Stimulated activated memory B cell treated with anti-CD40 and anti-IgM and Interleukin-4, amounts not matched to agents 10 μg/mL and 1 μg/mL and 100 μg/mL, for 72 hours (primary cell): ENCODE data around the gene CD2AP.
A peak's percentile ranks its signal among the peaks of the same experiment; 100 is the strongest.
"Not testable (repeated sequence)": the region's sequence is repeated elsewhere in the genome, so short reads cannot be mapped to it uniquely, and the experiment has no call there.

Experiments used
- ATAC-seq: fragments of 150-1000 bp; cut with Tn5 transposase; 2 replicates; pipeline ENCODE4 v1.10.0; 2021
- H3K27ac Mint-ChIP-seq: one replicate; pipeline ENCODE4 v1.8.0; 2022; ENCODE audit warnings: mild to moderate bottlenecking, mixed read lengths
- H3K27me3 Mint-ChIP-seq: one replicate; pipeline ENCODE4 v1.8.0; 2022; ENCODE audit warnings: mixed read lengths
- H3K36me3 Mint-ChIP-seq: one replicate; pipeline ENCODE4 v1.8.0; 2022; ENCODE audit warnings: mixed read lengths
- H3K4me1 Mint-ChIP-seq: one replicate; pipeline ENCODE4 v1.8.0; 2022; ENCODE audit warnings: mixed read lengths
- H3K4me3 Mint-ChIP-seq: one replicate; pipeline ENCODE4 v1.8.0; 2022; ENCODE audit warnings: mild to moderate bottlenecking, moderate library complexity, mixed read lengths
- H3K9me3 Mint-ChIP-seq: one replicate; pipeline ENCODE4 v1.8.0; 2022; ENCODE audit warnings: mixed read lengths

Gene CD2AP

GRCh38 chr6:47603995-47604394 lies 126.4 kb downstream of the CD2AP start:
- Mint-ChIP-seq H3K4me3 (no peak overlapping the region), H3K27me3 (no peaks in the 10 kb centered on the region), H3K9me3 (no peaks in the 10 kb centered on the region), H3K4me1 (no peaks in the 10 kb centered on the region), H3K36me3 (peaks cover 22% of the 10 kb centered on the region), H3K27ac (no peak overlapping the region)
- no peak for ATAC-seq

DNA sequence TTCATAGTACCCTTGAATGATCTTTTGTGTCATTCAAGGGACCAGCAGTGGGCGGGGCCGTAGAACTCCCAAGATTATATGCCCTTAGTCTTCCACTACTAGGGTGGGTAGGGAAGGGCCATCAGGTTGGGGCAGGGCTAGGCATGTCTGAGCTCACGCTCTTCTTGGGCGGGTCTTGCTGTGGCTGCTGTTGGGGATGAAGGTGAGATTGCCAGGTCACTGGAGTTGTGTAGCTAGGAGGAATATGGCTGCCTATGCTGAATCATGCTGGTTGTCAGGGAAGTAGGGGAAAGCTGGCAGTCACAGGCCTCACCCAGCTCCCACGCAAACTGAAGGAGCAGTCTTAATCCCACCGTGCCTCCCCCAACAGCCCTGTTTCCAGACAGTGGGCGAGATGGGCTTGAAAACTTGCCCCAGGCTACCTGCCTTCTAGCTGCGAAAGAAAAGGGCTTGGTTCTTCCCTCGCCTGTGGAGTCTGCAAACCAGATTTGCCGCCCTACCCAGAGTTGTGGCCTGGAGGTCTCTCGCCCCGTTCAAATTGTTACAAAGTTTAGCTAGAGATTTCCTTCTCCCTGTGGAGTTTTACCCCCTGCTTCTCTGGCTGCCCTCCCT lies 144.4 kb downstream of the CD2AP start:
- H3K36me3 Mint-ChIP-seq, result peaks cover 61% of the 10 kb centered on the region
- H3K4me3 Mint-ChIP-seq, result no peak overlapping the region
- H3K9me3 Mint-ChIP-seq, result peaks cover 2% of the 10 kb centered on the region
- H3K4me1 Mint-ChIP-seq, result no peaks in the 10 kb centered on the region
- ATAC-seq, result no peak
- H3K27me3 Mint-ChIP-seq, result no peaks in the 10 kb centered on the region
- H3K27ac Mint-ChIP-seq, result no peak overlapping the region

DNA sequence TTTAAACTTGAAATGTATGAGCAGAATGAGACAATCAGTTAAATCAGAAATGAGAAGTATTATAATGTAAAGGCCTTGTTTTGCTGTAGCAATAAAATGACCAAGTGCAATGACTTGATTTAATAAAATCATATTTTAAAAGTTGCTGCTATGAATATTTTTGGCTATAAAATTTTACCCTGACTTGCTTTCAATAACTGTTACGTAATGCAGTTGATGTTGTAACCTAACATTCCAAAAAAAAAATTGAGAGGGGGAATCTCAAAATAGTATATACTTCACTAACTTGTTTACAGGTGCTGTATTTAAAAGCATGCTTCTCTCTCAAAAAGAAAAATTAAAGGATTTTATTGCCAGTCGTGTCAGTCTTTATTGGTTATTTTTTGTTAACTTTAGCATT lies 149.2 kb downstream of the CD2AP start:
- Mint-ChIP-seq H3K27ac (no peak overlapping the region), H3K4me1 (peaks cover 7% of the 10 kb centered on the region), H3K9me3 (no peaks in the 10 kb centered on the region), H3K36me3 (peaks cover 20% of the 10 kb centered on the region), H3K4me3 (no peak overlapping the region), H3K27me3 (no peaks in the 10 kb centered on the region)
- no peak for ATAC-seq

DNA sequence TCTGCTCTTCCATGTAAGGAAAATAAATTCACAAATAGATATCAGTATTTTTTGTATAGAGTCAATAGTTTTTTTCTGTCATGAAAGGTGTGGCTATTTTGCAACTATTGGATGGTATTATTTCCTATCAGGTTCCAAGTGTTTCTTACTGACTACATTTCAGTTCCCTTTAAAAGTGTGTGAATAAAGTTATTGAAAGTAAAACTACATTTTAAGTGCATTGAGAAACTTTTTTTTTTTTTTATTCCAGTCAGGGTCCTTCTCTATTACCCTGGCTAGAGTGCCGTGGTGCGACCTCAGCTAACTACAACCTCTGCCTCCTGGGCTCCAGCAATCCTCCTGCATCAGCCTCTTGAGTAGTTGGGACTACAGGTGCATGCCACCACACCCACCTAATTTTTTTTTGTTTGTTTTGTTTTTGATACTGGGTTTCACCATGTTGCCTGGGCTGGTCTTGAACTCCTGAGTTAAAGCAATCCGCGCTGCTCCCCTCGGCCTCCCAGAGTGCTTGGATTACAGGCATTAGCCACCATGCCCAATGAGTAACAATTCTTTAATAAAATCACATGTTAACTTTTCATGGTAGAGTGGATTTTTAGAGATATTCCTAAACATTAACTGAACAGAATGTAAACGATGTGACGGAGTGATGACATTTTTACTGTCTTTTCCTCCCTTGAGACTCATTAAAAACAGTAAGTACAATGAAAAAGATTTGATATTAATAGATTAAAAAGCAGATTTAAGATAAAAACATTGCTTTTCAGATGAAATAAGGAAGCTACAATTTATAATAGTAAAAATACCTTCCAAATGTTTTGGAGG lies 151.1 kb downstream of the CD2AP start:
- peaks cover 10% of the 10 kb centered on the region for H3K4me1 Mint-ChIP-seq
- H3K36me3 Mint-ChIP-seq, result peaks cover 6% of the 10 kb centered on the region
- ATAC-seq, result no peak
- H3K27me3 Mint-ChIP-seq, result no peaks in the 10 kb centered on the region
- H3K9me3 Mint-ChIP-seq, result no peaks in the 10 kb centered on the region
- H3K4me3 Mint-ChIP-seq, result no peak overlapping the region
- no peak overlapping the region for H3K27ac Mint-ChIP-seq

GRCh38 chr6:47629954-47630353 lies 152.4 kb downstream of the CD2AP start:
- Mint-ChIP-seq H3K27me3 (no peaks in the 10 kb centered on the region), H3K27ac (no peak overlapping the region), H3K4me1 (peaks cover 10% of the 10 kb centered on the region), H3K4me3 (no peak overlapping the region), H3K9me3 (no peaks in the 10 kb centered on the region), H3K36me3 (no peaks in the 10 kb centered on the region)
- ATAC-seq, result no peak

DNA sequence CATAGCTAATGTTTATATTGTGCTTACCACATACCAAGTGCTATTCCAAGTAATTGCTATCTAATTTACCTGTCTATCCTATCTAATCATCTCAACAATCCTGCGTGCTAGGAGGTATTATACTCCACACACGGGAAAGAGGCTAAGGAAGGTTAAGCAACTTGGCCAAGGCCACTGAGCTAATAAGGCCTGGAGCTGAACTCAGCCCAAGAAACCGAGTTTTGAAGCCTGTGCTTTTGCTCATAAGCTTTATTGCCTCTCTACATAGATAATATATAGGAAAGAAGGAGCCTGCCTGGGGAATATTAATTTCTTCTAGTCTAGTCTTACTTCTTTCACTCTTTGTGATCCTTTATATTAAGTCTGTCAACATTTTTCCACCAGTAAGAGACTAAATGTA lies 153.0 kb downstream of the CD2AP start:
- Mint-ChIP-seq H3K4me3 (no peak overlapping the region), H3K36me3 (no peaks in the 10 kb centered on the region), H3K4me1 (peaks cover 10% of the 10 kb centered on the region), H3K27ac (no peak overlapping the region), H3K9me3 (no peaks in the 10 kb centered on the region), H3K27me3 (no peaks in the 10 kb centered on the region)
- no peak for ATAC-seq

- Mint-ChIP-seq H3K27ac (peak overlapping the region; percentile 19), H3K4me3 (no peak overlapping the region)
Measured at GRCh38 chr6:47631269-47631772, 153.7 kb downstream of the CD2AP start.

DNA sequence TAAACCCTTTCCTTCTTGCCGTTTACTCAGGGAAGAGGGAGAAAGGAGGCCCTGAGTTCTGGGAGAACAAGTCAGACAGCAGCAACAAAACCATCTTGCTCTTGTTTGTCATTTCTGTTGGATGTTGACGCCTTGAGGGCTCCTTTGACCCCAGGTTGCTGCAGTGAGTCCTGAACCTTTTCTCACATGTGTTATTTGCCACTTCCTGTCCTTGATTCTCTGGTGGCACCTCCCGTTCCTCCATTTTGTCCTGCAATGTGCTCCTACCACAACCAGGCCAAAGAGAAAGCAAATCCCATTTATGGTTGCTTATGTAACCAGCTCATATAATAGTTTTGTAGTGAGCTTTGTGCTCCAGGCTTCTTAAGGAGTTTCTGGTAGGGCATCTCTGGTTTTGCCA lies 154.2 kb downstream of the CD2AP start:
- no peak overlapping the region for H3K4me3 Mint-ChIP-seq
- H3K9me3 Mint-ChIP-seq, result no peaks in the 10 kb centered on the region
- H3K4me1 Mint-ChIP-seq, result peaks cover 10% of the 10 kb centered on the region
- peak overlapping the region; percentile 19 for H3K27ac Mint-ChIP-seq
- ATAC-seq, result no peak
- no peaks in the 10 kb centered on the region for H3K27me3 Mint-ChIP-seq
- no peaks in the 10 kb centered on the region for H3K36me3 Mint-ChIP-seq

More at GRCh38 chr6:47631269-47631772, 153.7 kb downstream of the CD2AP start:
- no peak for ATAC-seq
- Mint-ChIP-seq H3K27me3 (no peaks in the 10 kb centered on the region), H3K9me3 (no peaks in the 10 kb centered on the region), H3K36me3 (no peaks in the 10 kb centered on the region), H3K4me1 (peaks cover 10% of the 10 kb centered on the region)

GRCh38 chr6:47633141-47633540 lies 155.6 kb downstream of the CD2AP start:
- Mint-ChIP-seq H3K4me3 (no peak overlapping the region), H3K27ac (no peak overlapping the region), H3K27me3 (peaks cover 3% of the 10 kb centered on the region), H3K36me3 (no peaks in the 10 kb centered on the region), H3K4me1 (peaks cover 10% of the 10 kb centered on the region), H3K9me3 (peaks cover 2% of the 10 kb centered on the region)
- no peak for ATAC-seq

DNA sequence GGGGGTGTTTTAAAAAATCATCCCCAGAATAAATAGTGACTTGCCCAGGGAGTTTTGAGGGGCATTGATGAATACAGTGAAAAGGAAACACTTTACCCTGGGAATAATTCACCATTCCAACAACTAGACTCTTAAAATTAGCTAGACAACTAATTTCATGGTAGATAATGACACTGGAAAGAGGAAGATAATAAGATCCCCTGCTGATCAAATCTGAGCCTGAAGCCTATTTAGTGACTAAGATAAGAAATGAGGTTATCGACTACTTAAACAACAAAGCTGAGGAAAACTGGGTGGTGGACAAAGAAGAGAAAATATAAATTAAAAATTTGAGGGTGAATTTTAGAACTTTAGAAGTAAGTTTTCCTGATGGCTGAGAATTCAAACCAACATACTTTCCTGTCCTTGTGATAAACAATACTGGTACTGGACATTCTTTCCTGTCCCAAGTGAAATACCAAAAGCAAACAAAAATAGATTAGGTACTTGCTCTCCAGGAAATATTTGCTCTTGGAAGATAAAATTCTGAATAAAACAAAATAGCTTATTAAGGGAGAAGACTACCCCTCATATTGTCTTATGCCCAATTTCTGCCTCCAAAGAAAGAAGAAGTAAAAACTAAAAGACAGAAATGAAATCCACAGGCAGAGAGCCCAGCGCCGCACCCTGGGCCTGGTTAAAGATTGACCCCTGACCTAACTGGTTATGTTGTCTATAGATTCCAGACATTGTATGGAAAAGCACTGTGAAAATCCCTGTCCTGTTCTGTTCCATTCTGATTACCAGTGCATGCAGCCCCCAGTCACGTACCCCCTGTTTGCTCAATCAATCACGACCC lies 156.8 kb downstream of the CD2AP start:
- Mint-ChIP-seq H3K4me3 (no peak overlapping the region), H3K27me3 (peaks cover 14% of the 10 kb centered on the region), H3K27ac (no peak overlapping the region), H3K4me1 (peaks cover 10% of the 10 kb centered on the region), H3K36me3 (no peaks in the 10 kb centered on the region), H3K9me3 (peaks cover 2% of the 10 kb centered on the region)
- ATAC-seq, result no peak

GRCh38 chr6:47646689-47647088 lies 169.1 kb downstream of the CD2AP start:
- H3K4me1 Mint-ChIP-seq, result peaks cover 5% of the 10 kb centered on the region
- no peak overlapping the region for H3K4me3 Mint-ChIP-seq
- H3K27me3 Mint-ChIP-seq, result peaks cover 9% of the 10 kb centered on the region

DNA sequence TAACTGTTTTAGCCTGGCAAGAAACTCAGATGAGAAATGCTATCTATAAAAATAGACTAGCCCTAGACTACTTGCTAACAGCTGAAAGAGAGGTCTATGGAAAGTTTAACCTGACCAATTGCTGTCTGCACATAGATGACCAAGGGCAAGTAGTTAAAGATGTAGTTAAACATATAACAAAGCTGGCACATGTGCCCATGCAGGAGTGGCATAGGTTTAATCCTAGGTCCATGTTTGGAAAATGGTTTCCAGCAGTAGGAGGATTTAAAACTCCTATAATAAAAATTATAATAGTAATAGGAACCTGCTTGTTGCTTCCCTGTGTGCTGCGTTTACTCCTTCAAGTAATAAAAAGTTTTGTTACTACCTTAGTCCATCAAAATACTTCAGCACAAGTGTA lies 169.6 kb downstream of the CD2AP start:
- H3K9me3 Mint-ChIP-seq, result no peaks in the 10 kb centered on the region
- H3K36me3 Mint-ChIP-seq, result no peaks in the 10 kb centered on the region
- H3K4me3 Mint-ChIP-seq, result no peak overlapping the region
- H3K4me1 Mint-ChIP-seq, result peaks cover 5% of the 10 kb centered on the region
- peaks cover 4% of the 10 kb centered on the region for H3K27me3 Mint-ChIP-seq
- no peak overlapping the region for H3K27ac Mint-ChIP-seq
- ATAC-seq, result no peak

More at GRCh38 chr6:47646689-47647088, 169.1 kb downstream of the CD2AP start:
- H3K27ac Mint-ChIP-seq, result no peak overlapping the region
- peaks cover under 1% of the 10 kb centered on the region for H3K9me3 Mint-ChIP-seq
- peaks cover 2% of the 10 kb centered on the region for H3K36me3 Mint-ChIP-seq
- ATAC-seq, result no peak

DNA sequence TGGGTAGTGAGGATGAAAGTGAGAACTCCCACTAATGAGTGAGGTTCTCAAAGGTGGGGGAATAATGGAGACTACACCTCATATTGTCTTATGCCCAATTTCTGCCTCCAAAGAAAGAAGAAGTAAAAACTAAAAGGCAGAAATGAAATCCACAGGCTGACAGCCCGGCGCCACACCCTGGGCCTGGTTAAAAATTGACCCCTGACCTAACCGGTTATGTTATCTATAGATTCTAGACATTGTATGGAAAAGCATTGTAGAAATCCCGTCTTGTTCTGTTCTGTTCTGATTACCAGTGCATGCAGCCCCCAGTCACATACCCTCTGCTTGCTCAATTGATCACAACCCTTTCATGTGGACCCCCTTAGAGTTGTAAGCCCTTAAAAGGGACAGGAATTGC lies 170.0 kb downstream of the CD2AP start:
- H3K27ac Mint-ChIP-seq, result not testable (repeated sequence)

GRCh38 chr6:47648031-47648430 lies 170.4 kb downstream of the CD2AP start:
- no peak for ATAC-seq
- Mint-ChIP-seq H3K4me3 (no peak overlapping the region), H3K27me3 (no peaks in the 10 kb centered on the region), H3K36me3 (no peaks in the 10 kb centered on the region), H3K9me3 (no peaks in the 10 kb centered on the region), H3K27ac (no peak overlapping the region), H3K4me1 (peaks cover 5% of the 10 kb centered on the region)

More for the DNA sequence above, 170.0 kb downstream of the CD2AP start:
- not testable (repeated sequence) for H3K36me3 Mint-ChIP-seq, H3K27me3 Mint-ChIP-seq, H3K9me3 Mint-ChIP-seq, H3K4me3 Mint-ChIP-seq, H3K4me1 Mint-ChIP-seq, ATAC-seq
